IMR-90 (cell line): ENCODE data around the gene RCBTB2. TPM values are rescaled to one million over a fixed set of nuclear protein-coding genes. Genes with fewer than 3 reads are reported as not detected.

Experiments
- ATAC-seq: fragments of 200-7000 bp; cut with Tn5 transposase; 2 replicates; pipeline ENCODE4 v1.9.1; 2020; ENCODE audit warnings: low read depth, mild to moderate bottlenecking, moderate library complexity
- BruUV-seq: library from RNA; stranded (reverse); fragments of 400-500 nt; replicated peaks from 2 replicates; lab custom pipeline; 2021; lab: Mats Ljungman, UMichigan
- CTCF ChIA-PET: fragments of 300-600 bp; formaldehyde crosslinking; extraction: SDS; loops from one replicate; lab custom pipeline; 2021; ENCODE audit warnings: antibody characterized with exemption; lab: Yijun Ruan, JAX
- POLR2A ChIA-PET: fragments of 300-600 bp; sonication (Branson Sonifier 250); formaldehyde crosslinking; loops from one replicate; lab custom pipeline; 2022; ENCODE audit warnings: antibody characterized with exemption; ENCODE audit not compliant: unreplicated experiment; lab: Charles Lee
- DNase-seq: peaks from one replicate; pipeline ENCODE4 v3.0.0; 2013
- H2AFZ ChIP-seq: replicated peaks from 2 replicates; pipeline ENCODE3; 2013; ENCODE audit warnings: low read length, mild to moderate bottlenecking; ENCODE audit not compliant: poor library complexity
- H2AK5ac ChIP-seq: 2 replicates; pipeline ENCODE4 v1.6.1; 2013; ENCODE audit warnings: low read depth, low read length, inconsistent platforms
- H2AK9ac ChIP-seq: replicated peaks from 2 replicates; pipeline ENCODE3; 2013; ENCODE audit warnings: mild to moderate bottlenecking, low read depth, low read length, moderate library complexity; ENCODE audit not compliant: poor library complexity
- H2BK120ac ChIP-seq: 2 replicates; pipeline ENCODE4 v1.6.1; 2013; ENCODE audit warnings: low read depth, low read length, inconsistent platforms
- H2BK15ac ChIP-seq: 3 replicates; pipeline ENCODE4 v1.6.1; 2013; ENCODE audit warnings: low read depth, low read length, inconsistent platforms
- H2BK20ac ChIP-seq: 2 replicates; pipeline ENCODE4 v1.6.1; 2013; ENCODE audit warnings: low read depth, mild to moderate bottlenecking, inconsistent platforms, low read length, moderate library complexity
- H2BK5ac ChIP-seq: 2 replicates; pipeline ENCODE4 v1.6.1; 2013; ENCODE audit warnings: mild to moderate bottlenecking, low read depth, low read length, inconsistent platforms; ENCODE audit not compliant: poor library complexity, severe bottlenecking
- H3K14ac ChIP-seq: replicated peaks from 2 replicates; pipeline ENCODE4 v1.6.1; 2013; ENCODE audit warnings: low read depth, low read length, inconsistent platforms
- H3K18ac ChIP-seq: 2 replicates; pipeline ENCODE4 v1.6.1; 2013; ENCODE audit warnings: low read depth, low read length, control low read depth
- H3K23ac ChIP-seq: 2 replicates; pipeline ENCODE4 v1.6.1; 2013; ENCODE audit warnings: low read depth, low read length, inconsistent platforms
- H3K27ac ChIP-seq: 2 replicates; pipeline ENCODE4 v1.5.1; 2013; ENCODE audit warnings: mild to moderate bottlenecking, control low read depth, low read length; ENCODE audit not compliant: insufficient read depth
- H3K27me3 ChIP-seq: 2 replicates; pipeline ENCODE4 v1.6.1; 2013; ENCODE audit warnings: low read length; ENCODE audit not compliant: control insufficient read depth, insufficient read depth
- H3K36me3 ChIP-seq: 2 replicates; pipeline ENCODE4 v1.6.1; 2013; ENCODE audit warnings: low read length, mixed read lengths; ENCODE audit not compliant: control insufficient read depth, insufficient read depth
- H3K4ac ChIP-seq: 2 replicates; pipeline ENCODE4 v1.6.1; 2013; ENCODE audit warnings: low read depth, low read length, inconsistent platforms
- H3K4me1 ChIP-seq: 2 replicates; pipeline ENCODE4 v1.6.1; 2013; ENCODE audit warnings: low read length, mixed read lengths; ENCODE audit not compliant: control insufficient read depth, insufficient read depth
- H3K4me2 ChIP-seq: 2 replicates; pipeline ENCODE4 v1.6.1; 2013; ENCODE audit warnings: low read depth, mild to moderate bottlenecking, control low read depth, low read length, moderate library complexity
- H3K4me3 ChIP-seq: 2 replicates; pipeline ENCODE4 v1.5.1; 2013; ENCODE audit warnings: low read depth, mild to moderate bottlenecking, control low read depth, low read length, moderate library complexity; ENCODE audit not compliant: insufficient read depth
- H3K56ac ChIP-seq: 2 replicates; pipeline ENCODE4 v1.6.1; 2013; ENCODE audit warnings: low read length, inconsistent platforms; ENCODE audit not compliant: insufficient read depth; ENCODE audit errors: extremely low read depth
- H3K79me1 ChIP-seq, 2 experiments: 2 replicates each; pipeline ENCODE4 v1.6.1; 2013; ENCODE audit warnings: low read length in 2 of 2, inconsistent platforms in 1 of 2, low read depth in 1 of 2
- H3K9ac ChIP-seq: 2 replicates; pipeline ENCODE4 v1.6.1; 2013; ENCODE audit warnings: low read depth, low read length, control low read depth
- H3K9me1 ChIP-seq: 2 replicates; pipeline ENCODE4 v1.6.1; 2013; ENCODE audit warnings: low read length, inconsistent platforms; ENCODE audit not compliant: insufficient read depth
- H3K9me3 ChIP-seq: 2 replicates; pipeline ENCODE4 v1.6.1; 2013; ENCODE audit warnings: low read length; ENCODE audit not compliant: control insufficient read depth, insufficient read depth
- H4K20me1 ChIP-seq: 2 replicates; pipeline ENCODE4 v1.6.1; 2013; ENCODE audit warnings: low read length, inconsistent platforms; ENCODE audit not compliant: insufficient read depth
- H4K5ac ChIP-seq: 2 replicates; pipeline ENCODE4 v1.6.1; 2013; ENCODE audit warnings: mild to moderate bottlenecking, low read depth, low read length, control low read depth
- H4K8ac ChIP-seq, 2 experiments: 2 replicates each; pipeline ENCODE4 v1.6.1; 2013; ENCODE audit warnings: low read depth in 2 of 2, low read length in 2 of 2, control low read depth in 1 of 2, inconsistent platforms in 1 of 2
- H4K91ac ChIP-seq: 2 replicates; pipeline ENCODE4 v1.6.1; 2013; ENCODE audit warnings: low read depth, low read length, inconsistent platforms; ENCODE audit not compliant: insufficient read depth
- BHLHE40 ChIP-seq: fragments of 150-350 bp; IDR thresholded peaks from 2 replicates; pipeline ENCODE4 v1.6.1; 2016; ENCODE audit warnings: mild to moderate bottlenecking, low read depth, low read length
- CTCF ChIP-seq: conservative IDR thresholded peaks from 2 replicates; pipeline ENCODE4 v1.5.1; 2012; ENCODE audit warnings: mild to moderate bottlenecking, low read depth, low read length, improper control_type of control experiment
- ELK1 ChIP-seq: fragments of 150-350 bp; IDR thresholded peaks from 2 replicates; pipeline ENCODE4 v1.6.1; 2016; ENCODE audit warnings: low read depth, mild to moderate bottlenecking, low read length, moderate library complexity, borderline replicate concordance
- FOS ChIP-seq: fragments of 150-350 bp; IDR thresholded peaks from 2 replicates; pipeline ENCODE4 v1.6.1; 2016; ENCODE audit warnings: low read depth, low read length
- USF2 ChIP-seq: fragments of 150-350 bp; IDR thresholded peaks from 2 replicates; pipeline ENCODE4 v1.6.1; 2017; ENCODE audit warnings: mild to moderate bottlenecking, antibody characterized with exemption, low read length, low read depth
- WGBS, 2 experiments: methylation state at CpG; one replicate each; pipeline versions ENCODE4 v1.1.5 to v1.1.7; 2013; ENCODE audit warnings: missing lambda C conversion rate in 2 of 2; ENCODE audit not compliant: insufficient read length in 1 of 2; ENCODE audit errors: extremely low coverage in 2 of 2; 5-methylcytosine and 5-hydroxymethylcytosine counted together
- dilution Hi-C: fragments of 300-500 bp; cut with HindIII; formaldehyde crosslinking; loops from one replicate; pipeline ENCODE4 v1.14.3; 2018; ENCODE audit warnings: low sequenced_read_pairs; ENCODE audit not compliant: unreplicated experiment
- in situ Hi-C: fragments of 300-500 bp; cut with MboI; formaldehyde crosslinking; loops from 3 replicates; pipeline ENCODE4 v1.14.3; 2019; ENCODE audit warnings: low sequenced_read_pairs, inconsistent platforms, mixed read lengths
- intact Hi-C: fragments of 100-400 bp; cut with micrococcal nuclease; formaldehyde crosslinking; loops from 2 replicates; pipeline ENCODE4 v1.10.0; 2022
- polyA plus RNA-seq, 3 experiments: library from polyadenylated mRNA; depleted of rRNA; stranded (reverse); fragments of >200 nt; gene quantifications; 2 replicates each; pipeline ENCODE4 v1.2.3, GENCODE V29; 2012; ENCODE audit warnings: low replicate concordance in 1 of 3
- total RNA-seq: library from RNA; depleted of rRNA; stranded (reverse); fragments of >200 nt; gene quantifications from 2 replicates; pipeline ENCODE4 v1.2.3, GENCODE V29; 2012

RCBTB2 gene
- total and polyA plus RNA-seq, 2 of the 4 experiments (the other 2 are of a cell fraction), result 4.0 to 5.2 TPM

GRCh38 chr13:48549658-48550057 is 16.8 kb upstream of the RCBTB2 start:
- peaks cover 9% of the 10 kb centered on the region for H3K9me3 ChIP-seq
- no peaks in the 10 kb centered on the region for H3K27me3 ChIP-seq
- H3K23ac ChIP-seq, result no peak overlapping the region
- POLR2A ChIA-PET, result no interaction called here
- dilution Hi-C loops (no loop called here), in situ Hi-C loops (no loop called here), intact Hi-C loops (no loop called here)
- BruUV-seq, result no TSS peak
- no peaks in the 10 kb centered on the region for H3K79me1 ChIP-seq
- no peak overlapping the region for H3K14ac ChIP-seq
- no CpG with 5 or more reads among the region's 1 CpG for WGBS, 2 experiments
- H4K5ac ChIP-seq, result no peak overlapping the region
- no peak overlapping the region for H4K8ac ChIP-seq
- H3K9ac ChIP-seq, result no peak overlapping the region
- H3K4me3 ChIP-seq, result no peak overlapping the region
- no peaks in the 10 kb centered on the region for H3K4me1 ChIP-seq
- H3K4ac ChIP-seq, result no peak overlapping the region
- no peak overlapping the region for H2AK5ac ChIP-seq
- H2BK120ac ChIP-seq, result no peak overlapping the region
- TF ChIP-seq USF2, result no peak
- no peak for TF ChIP-seq FOS
- TF ChIP-seq BHLHE40, result no peak
- no peak for TF ChIP-seq CTCF
- no peak for TF ChIP-seq ELK1
- no peak for ATAC-seq
- no peak overlapping the region for H3K18ac ChIP-seq
- no peak overlapping the region for H2AK9ac ChIP-seq
- H3K36me3 ChIP-seq, result no peaks in the 10 kb centered on the region
- CTCF ChIA-PET, result no interaction called here
- H3K9me1 ChIP-seq, result no peaks in the 10 kb centered on the region
- no peak overlapping the region for H2BK20ac ChIP-seq
- H2BK15ac ChIP-seq, result no peak overlapping the region
- DNase-seq, result no peak
- H3K4me2 ChIP-seq, result no peak overlapping the region
- no peaks in the 10 kb centered on the region for H4K20me1 ChIP-seq
- H2AFZ ChIP-seq, result no peak overlapping the region
- no peak overlapping the region for H3K56ac ChIP-seq
- H2BK5ac ChIP-seq, result no peak overlapping the region
- no peak overlapping the region for H4K91ac ChIP-seq
- no peak overlapping the region for H3K27ac ChIP-seq
